Measurements from ENCODE around the gene OR6J1.

- TF ChIP-seq EZH2 (IDR thresholded peaks at IDR 0.05; ENCODE audit: borderline replicate concordance, low read depth, low read length, poor library complexity, severe bottlenecking) (no peak), CTCF (conservative IDR thresholded peaks at IDR 0.05; ENCODE audit: low read depth, low read length) (no peak)
Observed at GRCh38 chr14:22622255-22622654, 21.9 kb downstream of the OR6J1 start.

Data from A673 (cell line).